Measurements from ENCODE around the gene ARG2.

ARG2 gene

GRCh38 chr14:67573228-67574010, 46.3 kb upstream of the ARG2 start:
- Histone ChIP-seq H3K9me3 (ENCODE audit: severe bottlenecking) (no peaks in the 10 kb centered on the region), H3K27ac (ENCODE audit: poor library complexity, severe bottlenecking) (no peak overlapping the region), H3K4me1 (ENCODE audit: insufficient read depth, poor library complexity, severe bottlenecking) (no peaks in the 10 kb centered on the region), H3K27me3 (ENCODE audit: insufficient read depth, poor library complexity, severe bottlenecking) (no peaks in the 10 kb centered on the region), H3K4me3 (ENCODE audit: severe bottlenecking) (no peak overlapping the region), H3K36me3 (ENCODE audit: low read depth) (no peaks in the 10 kb centered on the region; the same call in 1 of the 2 replicates)
- ATAC-seq (ENCODE audit: low read depth) = no peak
- TF ChIP-seq, protein P1, sequence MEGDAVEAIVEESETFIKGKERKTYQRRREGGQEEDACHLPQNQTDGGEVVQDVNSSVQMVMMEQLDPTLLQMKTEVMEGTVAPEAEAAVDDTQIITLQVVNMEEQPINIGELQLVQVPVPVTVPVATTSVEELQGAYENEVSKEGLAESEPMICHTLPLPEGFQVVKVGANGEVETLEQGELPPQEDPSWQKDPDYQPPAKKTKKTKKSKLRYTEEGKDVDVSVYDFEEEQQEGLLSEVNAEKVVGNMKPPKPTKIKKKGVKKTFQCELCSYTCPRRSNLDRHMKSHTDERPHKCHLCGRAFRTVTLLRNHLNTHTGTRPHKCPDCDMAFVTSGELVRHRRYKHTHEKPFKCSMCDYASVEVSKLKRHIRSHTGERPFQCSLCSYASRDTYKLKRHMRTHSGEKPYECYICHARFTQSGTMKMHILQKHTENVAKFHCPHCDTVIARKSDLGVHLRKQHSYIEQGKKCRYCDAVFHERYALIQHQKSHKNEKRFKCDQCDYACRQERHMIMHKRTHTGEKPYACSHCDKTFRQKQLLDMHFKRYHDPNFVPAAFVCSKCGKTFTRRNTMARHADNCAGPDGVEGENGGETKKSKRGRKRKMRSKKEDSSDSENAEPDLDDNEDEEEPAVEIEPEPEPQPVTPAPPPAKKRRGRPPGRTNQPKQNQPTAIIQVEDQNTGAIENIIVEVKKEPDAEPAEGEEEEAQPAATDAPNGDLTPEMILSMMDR (IDR thresholded peaks at IDR 0.05; ENCODE audit: poor library complexity, severe bottlenecking) = no peak
- peak; percentile 45 for DNase-seq (ENCODE audit: low spot score)

- DNase-seq (ENCODE audit: low spot score) (peak; percentile 62), ATAC-seq (ENCODE audit: low read depth) (no peak)
- no peaks in the 10 kb centered on the region for H3K27me3 ChIP-seq (ENCODE audit: insufficient read depth, poor library complexity, severe bottlenecking)
- no peak overlapping the region for H3K27ac ChIP-seq (ENCODE audit: poor library complexity, severe bottlenecking)
- no peaks in the 10 kb centered on the region for H3K9me3 ChIP-seq (ENCODE audit: severe bottlenecking)
- no peak overlapping the region for H3K4me3 ChIP-seq (ENCODE audit: severe bottlenecking)
- no peaks in the 10 kb centered on the region for H3K4me1 ChIP-seq (ENCODE audit: insufficient read depth, poor library complexity, severe bottlenecking)
- H3K36me3 ChIP-seq (ENCODE audit: low read depth) = no peaks in the 10 kb centered on the region; the same call in 1 of the 2 replicates
- TF ChIP-seq, protein P1 (IDR thresholded peaks at IDR 0.05; ENCODE audit: poor library complexity, severe bottlenecking) = no peak
These were observed 45.6 kb upstream of the ARG2 start for GRCh38 chr14:67574156-67574555.

DNA sequence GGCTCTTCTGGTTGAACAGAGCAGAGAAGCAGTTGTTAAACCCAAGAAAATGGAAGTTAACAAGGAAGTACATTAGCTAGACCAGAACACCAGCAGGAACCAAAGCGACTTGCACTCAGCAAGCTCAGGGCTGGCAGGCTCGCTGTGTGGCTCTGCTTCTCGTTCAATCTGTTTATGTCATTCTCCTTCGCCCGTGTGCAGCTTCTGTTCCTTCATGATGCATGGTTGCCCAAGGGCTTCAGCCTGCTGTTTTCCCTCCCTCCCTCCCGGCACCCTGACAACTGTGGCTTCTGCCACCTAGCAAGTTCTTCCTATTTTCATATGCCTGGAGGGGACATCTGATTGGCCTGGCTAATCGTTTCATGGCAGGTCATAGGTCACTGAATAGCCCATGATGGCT, 44.9 kb upstream of the ARG2 start:
- Histone ChIP-seq H3K4me1 (ENCODE audit: insufficient read depth, poor library complexity, severe bottlenecking) (no peaks in the 10 kb centered on the region), H3K9me3 (ENCODE audit: severe bottlenecking) (no peaks in the 10 kb centered on the region), H3K27me3 (ENCODE audit: insufficient read depth, poor library complexity, severe bottlenecking) (no peaks in the 10 kb centered on the region), H3K27ac (ENCODE audit: poor library complexity, severe bottlenecking) (no peak overlapping the region), H3K4me3 (ENCODE audit: severe bottlenecking) (no peak overlapping the region), H3K36me3 (ENCODE audit: low read depth) (no peaks in the 10 kb centered on the region; the same call in 1 of the 2 replicates)
- ATAC-seq (ENCODE audit: low read depth) (no peak), DNase-seq (ENCODE audit: low spot score) (peak; percentile 45)
- TF ChIP-seq, protein P1 (IDR thresholded peaks at IDR 0.05; ENCODE audit: poor library complexity, severe bottlenecking) = no peak

GRCh38 chr14:67575684-67576083, 44.0 kb upstream of the ARG2 start:
- Histone ChIP-seq H3K36me3 (ENCODE audit: low read depth) (no peaks in the 10 kb centered on the region; the same call in 1 of the 2 replicates), H3K27me3 (ENCODE audit: insufficient read depth, poor library complexity, severe bottlenecking) (no peaks in the 10 kb centered on the region), H3K4me1 (ENCODE audit: insufficient read depth, poor library complexity, severe bottlenecking) (no peaks in the 10 kb centered on the region), H3K27ac (ENCODE audit: poor library complexity, severe bottlenecking) (no peak overlapping the region), H3K9me3 (ENCODE audit: severe bottlenecking) (no peaks in the 10 kb centered on the region), H3K4me3 (ENCODE audit: severe bottlenecking) (no peak overlapping the region)
- ATAC-seq (ENCODE audit: low read depth) (peak; percentile 13; the same call in 1 of the 3 replicates), DNase-seq (ENCODE audit: low spot score) (peak; percentile 61)
- TF ChIP-seq, protein P1 (IDR thresholded peaks at IDR 0.05; ENCODE audit: poor library complexity, severe bottlenecking) = no peak

Data from RWPE2 (cell line).